HG03378 (cell line): ENCODE results near the gene RBSN.

Experiments
- ATAC-seq: cut with Tn5 transposase; IDR thresholded peaks from one replicate; pipeline ENCODE4 v1.9.1; 2021; ENCODE audit warnings: mild to moderate bottlenecking, moderate library complexity; ENCODE audit not compliant: unreplicated experiment

Gene RBSN

GRCh38 chr3:15023719-15024118 lies 75.2 kb downstream of the RBSN start:
- no peak for ATAC-seq

GRCh38 chr3:15023249-15023648 lies 75.7 kb downstream of the RBSN start:
- no peak for ATAC-seq
